ENCODE data around the gene USP43. TPM values are rescaled to one million over a fixed set of nuclear protein-coding genes. Genes with fewer than 3 reads are reported as not detected.
A peak's percentile ranks its signal among the peaks of the same experiment; 100 is the strongest.

The USP43 gene
- polyA plus RNA-seq, 2 of the 4 experiments (the other 2 are of a cell fraction): 3.4 to 4.0 TPM

- no peak for DNase-seq (ENCODE audit: low read depth in 1 of 2, low spot score in 1 of 2)
- Histone ChIP-seq H3K4me3 (no peak overlapping the region), H3K4me1 (peaks cover 17% of the 10 kb centered on the region), H3K27ac (peak overlapping the region; percentile 35 to 57; a peak in 4 of 6 replicates), H3K4me2 (peak overlapping the region; percentile 14; the same call in 2 of the 3 replicates), H3K9me3 (peaks cover 20% of the 10 kb centered on the region)
- ChIA-PET CTCF (interaction anchor here (0.6 to 4.9 kb wide), 7 partner anchors 8 to 938 kb away, joined by 3 to 34 read pairs (median 4); partner anchors contain the start of genes CFAP52, STX8 and USP43), POLR2A (interaction anchor here (1.2 kb wide), 1 partner anchor 30 kb away, joined by 4 read pairs; no protein-coding TSS in a partner anchor)
- TF ChIP-seq HDAC2 (IDR thresholded peaks at IDR 0.05): no peak
- TF ChIP-seq MYC (IDR thresholded peaks at IDR 0.05; ENCODE audit: borderline replicate concordance, low read length): no peak
- TF ChIP-seq HOXA7 (CRISPR knock-in tag; IDR thresholded peaks at IDR 0.05): no peak
- no peak for TF ChIP-seq POLR2A (IDR thresholded peaks at IDR 0.05; ENCODE audit: low read length)
- no peak for TF ChIP-seq ESRRA (IDR thresholded peaks at IDR 0.05; ENCODE audit: borderline replicate concordance, low read length)
- peak; percentile 33; a peak in 4 of 6 replicates for ATAC-seq
- 87% methylated on average over 7 of the region's 7 CpGs for WGBS (ENCODE audit: missing lambda C conversion rate)
- no peak for FAIRE-seq
These were observed 32.1 kb downstream of the USP43 start for GRCh38 chr17:9677411-9677810.

- Histone ChIP-seq H3K4me2 (no peak overlapping the region), H3K4me3 (no peak overlapping the region), H3K27ac (peak overlapping the region in 1 of 2 experiments; percentile 57; a peak in 3 of 6 replicates), H3K9me3 (peaks cover 20% of the 10 kb centered on the region), H3K4me1 (peaks cover 17% of the 10 kb centered on the region)
- 89% methylated on average over 4 of the region's 4 CpGs for WGBS (ENCODE audit: missing lambda C conversion rate)
- ChIA-PET POLR2A (no interaction called here), CTCF (interaction anchor here (0.8 to 4.9 kb wide), 4 partner anchors 8 to 164 kb away, joined by 3 to 34 read pairs (median 4); partner anchors contain the start of genes CFAP52, STX8 and USP43)
- DNase-seq (ENCODE audit: low read depth in 1 of 2, low spot score in 1 of 2) (no peak), FAIRE-seq (no peak), ATAC-seq (no peak)
- no peak for TF ChIP-seq EHF (CRISPR knock-in tag; IDR thresholded peaks at IDR 0.05)
- TF ChIP-seq ESRRA (IDR thresholded peaks at IDR 0.05; ENCODE audit: borderline replicate concordance, low read length): no peak
- no peak for TF ChIP-seq SREBF2 (IDR thresholded peaks at IDR 0.05)
- no peak for TF ChIP-seq RFX5 (IDR thresholded peaks at IDR 0.05)
- no peak for TF ChIP-seq BHLHE40 (IDR thresholded peaks at IDR 0.05; ENCODE audit: low read depth, low read length)
- TF ChIP-seq RCOR1 (IDR thresholded peaks at IDR 0.05; ENCODE audit: low read depth, low read length): no peak
- TF ChIP-seq MAX (IDR thresholded peaks at IDR 0.05): no peak
- TF ChIP-seq EHMT2 (IDR thresholded peaks at IDR 0.05; ENCODE audit: low read depth): no peak
- no peak for TF ChIP-seq HEYL (CRISPR knock-in tag; IDR thresholded peaks at IDR 0.05)
- no peak for TF ChIP-seq FOSL2 (IDR thresholded peaks at IDR 0.05)
- TF ChIP-seq FOSL2 (CRISPR knock-in tag; IDR thresholded peaks at IDR 0.05): no peak
- TF ChIP-seq CTCF (IDR thresholded peaks at IDR 0.05): no peak
- TF ChIP-seq JUN (IDR thresholded peaks at IDR 0.05): no peak
- TF ChIP-seq TP53 (CRISPR knock-in tag; IDR thresholded peaks at IDR 0.05): no peak
- no peak for TF ChIP-seq TFCP2L1 (CRISPR knock-in tag; IDR thresholded peaks at IDR 0.05)
- TF ChIP-seq ZNF302 (CRISPR knock-in tag; IDR thresholded peaks at IDR 0.05): no peak
- TF ChIP-seq MAFK (IDR thresholded peaks at IDR 0.05; ENCODE audit: partially characterized antibody): no peak
- TF ChIP-seq E2F6 (IDR thresholded peaks at IDR 0.05; ENCODE audit: borderline replicate concordance, low read depth): no peak
- TF ChIP-seq REST (IDR thresholded peaks at IDR 0.05): no peak
These were observed 32.6 kb downstream of the USP43 start for GRCh38 chr17:9677896-9678295.

Measured in A549 (cell line).